ACHN (cell line): Measurements from ENCODE around the gene RHNO1.

Experiments
- DNase-seq: peaks from one replicate; pipeline ENCODE4 v3.0.0-alpha.2; 2015
- in situ Hi-C: cut with HindIII; loops from 2 replicates; pipeline ENCODE4 v1.10.0; 2017; ENCODE audit warnings: low sequenced_read_pairs, low pct_ligation_motif_present, low pct_unique_long_range_greater_than_20kb

The RHNO1 gene

DNA sequence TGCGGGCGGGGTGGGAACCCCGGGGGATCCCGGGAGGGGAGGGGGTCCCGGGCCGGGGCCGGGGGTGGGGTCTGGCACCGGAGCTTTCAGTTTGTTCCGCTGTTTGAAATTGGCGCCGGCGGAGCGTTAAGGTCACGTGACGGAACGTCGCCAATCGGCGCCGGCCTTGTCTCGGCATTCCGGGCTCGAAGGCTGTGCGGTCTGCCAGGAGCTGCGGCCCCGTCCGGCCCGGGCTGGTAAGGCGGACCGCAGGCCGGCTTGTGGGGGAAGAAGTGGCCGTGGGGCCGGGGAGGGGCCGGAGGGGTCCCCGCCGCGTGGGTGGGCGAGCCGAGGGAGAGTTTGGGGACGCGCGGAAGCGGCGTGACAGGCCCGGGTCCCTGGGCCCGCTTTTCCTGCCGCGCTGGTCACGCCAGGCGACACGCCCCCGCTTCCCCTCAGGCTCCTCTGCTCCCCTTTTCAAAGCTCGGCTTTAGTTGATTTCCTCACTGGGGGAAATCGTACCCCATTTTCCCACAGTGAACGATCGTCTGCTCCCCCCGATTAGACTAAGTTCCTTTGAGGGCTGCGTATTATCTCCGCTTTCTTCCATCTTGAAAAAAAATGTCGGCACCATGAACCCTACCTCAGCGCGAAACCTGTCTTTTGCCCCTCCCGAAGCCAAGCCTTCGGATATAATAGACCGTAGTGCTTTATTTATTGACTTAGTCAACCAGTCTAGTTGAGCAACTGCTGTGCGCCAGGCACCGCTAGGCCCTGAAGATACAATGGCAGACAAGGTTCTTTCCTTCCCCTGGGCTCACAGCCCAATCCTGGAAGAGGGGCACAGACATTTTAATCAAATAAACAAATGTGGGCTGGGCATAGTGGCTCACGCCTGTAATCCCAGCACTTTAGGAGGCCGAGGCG lies at the start of gene RHNO1, which contains the start of gene FOXM1:
TSS of gene RHNO1 (plus strand) at position 177 of the 906 bp plus-strand sequence. CDS start 8,144 bp downstream, outside the sequence.
TSS of gene FOXM1 (minus strand) at position 128 of the 906 bp plus-strand sequence. CDS start 2,696 bp downstream, outside the sequence.
- in situ Hi-C loops, result no loop called here
- peak; percentile 95 for DNase-seq

DNA sequence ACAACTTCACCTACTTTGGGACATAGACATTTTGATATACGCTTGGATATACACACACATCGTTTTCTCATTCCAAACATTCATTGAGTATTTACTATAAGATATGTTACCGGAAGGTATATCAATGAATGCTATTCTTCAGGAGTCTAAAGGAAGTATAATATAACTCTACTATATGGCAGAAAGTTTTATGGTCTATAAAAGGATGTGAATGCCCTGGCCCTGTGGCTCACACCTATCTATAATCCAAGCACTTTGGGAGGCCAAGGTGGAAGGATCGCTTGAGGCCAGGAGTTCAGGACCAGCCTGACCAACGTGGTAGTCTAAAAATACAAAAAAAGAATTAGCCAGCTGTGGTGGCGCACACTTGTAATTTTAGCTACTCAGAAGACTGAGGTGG lies 47.7 kb upstream of the RHNO1 start:
- in situ Hi-C loops, result no loop called here
- no peak for DNase-seq

DNA sequence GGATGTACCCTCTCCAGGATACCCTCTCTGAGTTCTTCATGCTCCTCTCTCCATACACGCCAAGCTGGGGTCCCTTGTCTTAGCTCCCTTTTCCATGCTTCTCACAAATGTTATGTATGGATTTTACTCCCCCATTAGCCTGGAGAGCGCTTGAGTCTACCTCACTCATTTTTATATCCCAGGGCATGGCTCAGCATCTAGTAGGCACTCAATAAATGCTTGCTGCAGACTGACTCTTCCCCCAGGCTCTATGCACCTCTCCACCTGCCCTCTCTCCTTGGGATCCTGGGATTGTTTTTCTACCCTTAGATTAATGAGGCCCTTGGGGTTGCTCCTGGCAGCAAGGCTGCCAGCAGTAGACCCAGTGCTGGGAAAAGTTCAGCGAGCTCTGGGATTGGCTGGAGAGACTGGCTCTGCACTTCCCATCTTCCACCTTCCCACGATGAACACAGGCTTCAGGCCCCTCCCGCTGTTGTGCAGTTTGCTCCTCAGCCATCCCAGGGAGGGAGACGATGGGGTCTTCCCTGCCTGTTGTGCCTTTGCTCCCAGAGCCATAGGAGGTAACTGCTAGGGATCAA lies 44.4 kb upstream of the RHNO1 start:
- no peak for DNase-seq
- in situ Hi-C loops, result no loop called here

DNA sequence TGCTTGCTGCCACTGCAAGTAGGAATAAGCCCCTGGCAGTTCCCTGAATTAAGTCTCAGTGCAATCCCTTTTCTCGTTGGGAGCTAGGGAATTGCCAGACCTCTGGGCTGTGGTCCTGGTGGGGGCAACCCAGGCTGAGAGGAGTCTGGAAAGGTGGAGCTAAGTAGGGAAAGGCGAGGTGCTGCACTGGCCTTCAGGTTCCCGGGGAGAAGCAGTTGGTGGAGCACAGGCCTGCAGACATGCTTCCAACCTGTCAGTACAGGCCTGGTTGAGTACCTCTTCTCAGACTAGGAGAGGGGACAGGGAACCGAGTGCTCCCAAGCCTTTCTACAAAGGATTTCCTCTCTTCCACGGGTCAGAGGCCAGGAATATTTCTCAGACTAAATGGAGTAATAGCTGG lies 43.7 kb upstream of the RHNO1 start:
- in situ Hi-C loops, result no loop called here
- DNase-seq, result no peak

DNA sequence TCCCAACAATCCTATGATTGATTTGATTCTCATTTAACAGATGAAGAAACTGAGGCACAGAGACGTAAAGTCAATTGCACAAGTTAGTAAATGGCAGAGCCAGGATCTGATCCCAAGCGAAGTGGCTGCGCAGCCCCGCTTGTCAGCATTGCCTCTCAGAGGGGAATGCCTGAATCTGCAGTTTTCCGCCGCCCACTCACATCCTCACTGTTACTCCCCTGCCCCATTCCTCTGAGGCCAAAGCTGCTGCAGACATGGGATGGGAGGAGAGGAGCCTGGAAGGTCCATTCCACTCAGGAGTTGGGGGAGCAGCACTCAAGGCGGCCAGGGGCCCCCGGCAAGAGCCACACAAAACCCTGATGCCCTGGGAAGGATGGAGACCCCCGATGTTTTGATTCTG lies 43.2 kb upstream of the RHNO1 start:
- in situ Hi-C loops, result no loop called here
- DNase-seq, result no peak

- in situ Hi-C loops, result no loop called here
- DNase-seq, result no peak
Observed at GRCh38 chr12:2834581-2835491, 42.2 kb upstream of the RHNO1 start, which contains the start of gene NRIP2. NRIP2 (minus strand) TSS chr12:2835035; CDS start chr12:2834983, 52 bp downstream.

DNA sequence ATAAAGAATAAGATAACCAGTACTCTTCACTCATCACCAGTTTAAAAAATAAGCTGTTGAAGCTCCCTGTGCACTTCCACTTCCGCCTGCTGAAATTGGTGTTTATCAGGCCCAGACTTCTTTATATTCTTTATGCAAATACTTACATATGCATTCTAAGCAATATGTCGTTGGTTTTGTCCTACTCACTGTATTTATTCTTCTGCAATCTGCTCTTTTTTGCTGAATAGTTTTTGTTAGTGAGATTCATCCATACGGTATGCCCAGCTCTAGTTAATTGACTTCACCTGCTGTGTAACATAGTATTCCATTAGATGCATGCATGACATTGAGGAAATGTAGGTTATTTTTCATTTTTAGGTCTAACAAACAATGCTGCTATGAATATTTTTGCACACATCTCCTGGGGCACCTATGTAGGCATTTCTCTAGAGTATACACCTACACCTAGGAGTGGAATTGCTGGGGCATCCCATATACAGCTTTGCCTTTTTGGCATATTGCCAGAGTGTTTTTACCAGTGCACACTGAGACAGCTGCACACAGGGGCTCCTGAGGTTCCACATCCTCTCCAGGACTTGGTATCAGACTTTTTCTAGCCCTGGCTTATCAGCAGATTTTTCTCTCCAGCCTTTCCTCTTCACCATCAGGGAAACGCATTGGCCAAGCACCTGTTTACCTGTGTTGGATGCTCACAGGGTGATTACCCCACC lies 41.2 kb upstream of the RHNO1 start:
- no peak for DNase-seq
- in situ Hi-C loops, result no loop called here

DNA sequence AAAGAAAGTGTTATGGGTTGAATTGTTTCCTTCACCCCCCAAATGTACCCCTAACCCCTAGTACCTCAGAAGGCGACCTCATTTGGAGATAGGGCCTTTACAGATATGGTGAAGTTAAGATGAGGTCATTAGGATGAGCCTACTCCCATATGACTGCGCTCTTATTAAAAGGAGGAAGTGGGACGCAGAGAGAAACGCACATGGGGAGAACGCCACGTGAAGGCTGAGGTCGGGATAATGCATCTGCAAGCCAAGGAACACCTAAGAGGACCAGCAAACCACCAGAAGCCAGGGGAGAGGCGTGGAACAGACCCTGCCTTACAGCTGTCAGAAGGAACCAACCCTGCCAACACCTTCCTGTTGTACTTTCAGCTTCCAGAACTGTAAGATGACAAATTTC lies 40.4 kb upstream of the RHNO1 start:
- no peak for DNase-seq
- in situ Hi-C loops, result no loop called here

DNA sequence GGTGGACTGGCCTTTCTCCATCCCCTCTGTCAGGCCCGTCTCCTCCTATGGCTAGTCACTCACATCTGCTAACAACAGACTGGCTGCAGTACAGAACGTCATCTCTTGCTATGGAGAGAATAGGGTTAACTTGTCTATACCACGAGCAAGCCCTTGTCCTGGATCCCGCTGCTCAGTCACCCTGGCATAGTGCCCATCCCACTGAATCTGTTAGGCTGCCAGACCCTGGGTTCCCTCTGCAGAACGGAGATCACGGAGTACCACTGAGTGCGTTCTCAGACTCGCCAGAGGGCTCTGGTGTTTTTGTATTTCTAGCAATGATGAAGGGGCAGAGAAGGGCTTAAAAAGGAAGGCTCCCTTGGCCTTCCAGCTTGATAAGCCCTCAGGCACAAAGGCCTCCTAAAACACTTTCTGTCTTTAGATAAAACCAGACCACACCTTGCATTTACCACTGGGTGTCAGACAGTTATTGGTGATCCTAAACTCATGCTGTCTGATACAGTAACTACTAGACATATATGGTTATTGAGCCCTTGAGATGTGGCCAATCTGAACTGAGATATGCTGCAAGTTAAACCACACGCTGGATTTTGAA lies 35.9 kb upstream of the RHNO1 start:
- in situ Hi-C loops, result no loop called here
- DNase-seq, result no peak

GRCh38 chr12:2842948-2843347 lies 34.1 kb upstream of the RHNO1 start:
- in situ Hi-C loops, result no loop called here
- DNase-seq, result no peak

DNA sequence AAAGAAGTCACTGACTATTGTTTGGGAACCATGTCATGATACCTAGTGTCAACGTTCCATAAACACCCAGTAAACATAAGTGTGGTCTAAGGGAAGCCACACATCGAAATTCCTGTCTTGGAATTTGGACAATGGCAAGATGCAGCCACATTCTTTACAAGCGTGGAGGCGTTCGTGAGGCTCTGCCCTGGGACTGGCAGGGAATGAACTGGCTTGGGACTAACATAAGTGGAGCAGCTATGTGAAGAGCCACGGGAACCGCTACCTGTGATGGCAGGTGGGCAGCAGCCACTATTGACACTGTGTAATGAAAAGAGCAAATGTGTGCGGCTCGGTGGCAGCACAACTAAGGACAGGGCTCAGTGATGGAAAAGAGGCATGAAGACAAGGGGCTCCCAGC lies 32.2 kb upstream of the RHNO1 start:
- in situ Hi-C loops, result no loop called here
- no peak for DNase-seq

DNA sequence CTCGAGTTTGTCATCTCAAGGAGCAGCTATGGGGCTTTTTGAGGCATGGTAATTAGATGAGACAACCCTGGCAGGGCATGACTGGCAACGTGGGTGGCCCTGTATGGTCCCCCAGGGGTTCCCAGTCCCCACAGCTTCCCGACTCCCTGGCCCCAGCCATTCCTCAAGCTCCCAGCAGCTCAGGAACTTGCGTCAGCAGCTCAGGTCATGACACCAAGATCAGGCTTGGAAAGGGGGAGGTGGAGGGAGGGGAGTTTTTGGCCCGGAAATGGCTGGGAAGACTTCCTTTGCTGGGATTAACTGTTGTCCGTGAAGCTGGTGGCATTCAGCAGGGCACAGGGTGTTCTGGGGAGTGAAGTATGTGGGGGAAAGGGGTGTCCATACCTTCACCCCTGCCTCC lies 31.7 kb upstream of the RHNO1 start:
- no peak for DNase-seq
- in situ Hi-C loops, result no loop called here

- in situ Hi-C loops, result no loop called here
- no peak for DNase-seq
Observed at GRCh38 chr12:2851931-2852330, 25.1 kb upstream of the RHNO1 start.

DNA sequence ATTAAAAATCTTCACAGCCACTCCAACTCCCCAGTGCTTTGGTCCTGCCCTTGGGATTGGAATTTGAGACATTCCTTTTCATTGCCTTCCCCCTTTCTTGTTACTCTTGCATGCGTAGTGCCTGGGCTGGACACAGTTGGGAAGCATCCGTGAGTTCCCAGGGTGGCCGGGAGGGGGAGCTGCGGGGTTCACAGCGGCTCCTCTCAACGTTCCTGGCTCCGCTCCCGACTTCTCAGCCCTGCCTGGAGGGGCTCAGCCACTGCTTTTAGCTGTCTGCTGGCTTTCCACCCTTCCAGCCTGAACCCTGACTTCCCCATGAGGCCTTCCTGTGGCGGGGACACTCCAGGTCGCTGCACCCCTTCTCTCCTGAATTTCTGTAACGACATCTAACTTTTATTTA lies 23.4 kb upstream of the RHNO1 start:
- in situ Hi-C loops, result no loop called here
- peak; percentile 88 for DNase-seq

- in situ Hi-C loops, result no loop called here
- DNase-seq, result no peak
Observed at GRCh38 chr12:2854669-2855453, 22.2 kb upstream of the RHNO1 start.

- DNase-seq, result no peak
- in situ Hi-C loops, result no loop called here
Observed at GRCh38 chr12:2855546-2855945, 21.5 kb upstream of the RHNO1 start.

GRCh38 chr12:2856051-2856450 lies 21.0 kb upstream of the RHNO1 start:
- DNase-seq, result no peak
- in situ Hi-C loops, result no loop called here
